CD4-positive, alpha-beta T cell treated with Interleukin-6 at 100 ng/mL for 8 hours (primary cell): Measurements from ENCODE around the gene TRPM5.

Experiments
- DNase-seq: peaks from one replicate; pipeline ENCODE4 v3.0.0-alpha.2; 2020; ENCODE audit warnings: mixed read lengths, low spot score

The TRPM5 gene

GRCh38 chr11:2452321-2453012, 8.2 kb upstream of the TRPM5 start:
- DNase-seq = no peak

- no peak for DNase-seq
These were observed 7.6 kb upstream of the TRPM5 start for GRCh38 chr11:2451916-2452315.

- no peak for DNase-seq
These were observed 7.0 kb upstream of the TRPM5 start for GRCh38 chr11:2451336-2451735.

GRCh38 chr11:2450321-2451041, 6.2 kb upstream of the TRPM5 start:
- DNase-seq = no peak

- no peak for DNase-seq
These were observed 5.4 kb upstream of the TRPM5 start for GRCh38 chr11:2449548-2450320.

GRCh38 chr11:2448661-2449547, 4.6 kb upstream of the TRPM5 start:
- DNase-seq = no peak

- no peak for DNase-seq
These were observed 3.8 kb upstream of the TRPM5 start for GRCh38 chr11:2447951-2448650.

GRCh38 chr11:2447253-2447950, 3.1 kb upstream of the TRPM5 start:
- DNase-seq = no peak

GRCh38 chr11:2446590-2447252, 2.4 kb upstream of the TRPM5 start:
- peak; percentile 27 for DNase-seq

- no peak for DNase-seq
These were observed 1.6 kb upstream of the TRPM5 start for GRCh38 chr11:2445746-2446551.

- no peak for DNase-seq
These were observed 769 bp upstream of the TRPM5 start, which contains the start of gene KCNQ1 for GRCh38 chr11:2444821-2445745. Gene KCNQ1 (plus strand): TSS chr11:2445008. CDS start chr11:2445099, 91 bp downstream.

- DNase-seq = no peak
These were observed 908 bp downstream of the TRPM5 start for GRCh38 chr11:2443406-2443805.

GRCh38 chr11:2442589-2442988, 1.7 kb downstream of the TRPM5 start:
- DNase-seq = peak; percentile 52

GRCh38 chr11:2441171-2441570, 3.1 kb downstream of the TRPM5 start:
- no peak for DNase-seq

GRCh38 chr11:2440646-2441045, 3.7 kb downstream of the TRPM5 start:
- no peak for DNase-seq

- no peak for DNase-seq
These were observed 4.5 kb downstream of the TRPM5 start for GRCh38 chr11:2439820-2440219.

GRCh38 chr11:2437516-2437915, 6.8 kb downstream of the TRPM5 start:
- DNase-seq = no peak

GRCh38 chr11:2436521-2437031, 7.7 kb downstream of the TRPM5 start:
- DNase-seq = no peak
